HepG2 (cell line): ENCODE data around the gene ZNF548. TPM values are rescaled to one million over a fixed set of nuclear protein-coding genes. Genes with fewer than 3 reads are reported as not detected.

Source experiments
- CEBPB ChIP-seq: IDR thresholded peaks from 2 replicates; pipeline ENCODE4 v1.6.1; 2011; ENCODE audit warnings: low read depth, low read length, improper control_type of control experiment, borderline replicate concordance
- ERF ChIP-seq: IDR thresholded peaks from 2 replicates; pipeline ENCODE4 v1.6.1; 2018; ENCODE audit warnings: missing biosample characterization, missing genetic modification reagents
- GLMP ChIP-seq: sonication (generic); formaldehyde crosslinking; IDR thresholded peaks from 2 replicates; pipeline ENCODE4 v1.9.0; 2021; ENCODE audit warnings: missing genetic modification reagents, mild to moderate bottlenecking, borderline replicate concordance
- KDM5B ChIP-seq: sonication (generic); formaldehyde crosslinking; IDR thresholded peaks from 2 replicates; pipeline ENCODE4 v1.4.0; 2020; ENCODE audit warnings: missing genetic modification reagents, mild to moderate bottlenecking, borderline replicate concordance
- POGZ ChIP-seq: sonication (generic); formaldehyde crosslinking; IDR thresholded peaks from 2 replicates; pipeline ENCODE4 v1.4.0; 2020; ENCODE audit warnings: mild to moderate bottlenecking, missing genetic modification reagents
- RAD21 ChIP-seq: fragments of 450-650 bp; formaldehyde crosslinking; IDR thresholded peaks from 2 replicates; pipeline ENCODE4 v1.5.0; 2020; ENCODE audit warnings: mild to moderate bottlenecking
- SP2 ChIP-seq: sonication (generic); formaldehyde crosslinking; IDR thresholded peaks from 2 replicates; pipeline ENCODE4 v1.5.1; 2020; ENCODE audit warnings: mild to moderate bottlenecking, missing genetic modification reagents
- SYNCRIP ChIP-seq: fragments of 200-400 bp; formaldehyde crosslinking; IDR thresholded peaks from 2 replicates; pipeline ENCODE4 v1.6.1; 2018; ENCODE audit warnings: mild to moderate bottlenecking, low read depth, low read length; ENCODE audit not compliant: insufficient read depth
- UBTF ChIP-seq: sonication (generic); formaldehyde crosslinking; IDR thresholded peaks from 2 replicates; pipeline ENCODE4 v1.4.0; 2020; ENCODE audit warnings: mild to moderate bottlenecking, missing genetic modification reagents
- ZBTB37 ChIP-seq: sonication (generic); formaldehyde crosslinking; IDR thresholded peaks from 2 replicates; pipeline ENCODE4 v1.4.0; 2020; ENCODE audit warnings: mild to moderate bottlenecking, missing genetic modification reagents
- ZHX2 ChIP-seq, 2 experiments: sonication (generic) in 1 of 2; formaldehyde crosslinking in 1 of 2; IDR thresholded peaks; 2 replicates each; pipeline versions ENCODE4 v1.6.1 to v1.9.0; 2014 to 2022; ENCODE audit warnings: antibody characterized with exemption in 1 of 2, borderline replicate concordance in 1 of 2, inconsistent platforms in 1 of 2, low read depth in 1 of 2, missing genetic modification reagents in 1 of 2
- ZNF225 ChIP-seq: sonication (generic); formaldehyde crosslinking; IDR thresholded peaks from 2 replicates; pipeline ENCODE4 v1.4.0; 2020; ENCODE audit warnings: mild to moderate bottlenecking, missing genetic modification reagents
- ZNF543 ChIP-seq: sonication (generic); formaldehyde crosslinking; IDR thresholded peaks from 2 replicates; pipeline ENCODE4 v1.4.0; 2020; ENCODE audit warnings: mild to moderate bottlenecking, missing genetic modification reagents
- ZNF710 ChIP-seq: sonication (generic); formaldehyde crosslinking; IDR thresholded peaks from 2 replicates; pipeline ENCODE4 v1.5.0; 2020; ENCODE audit warnings: mild to moderate bottlenecking, missing genetic modification reagents, borderline replicate concordance
- polyA plus RNA-seq, 8 experiments: library from polyadenylated mRNA; depleted of rRNA in 3 of 8; stranded (reverse) in 7 of 8; unstranded in 1 of 8; fragments of >200 nt; fragmentation: Illumina TruSeq in 4 of 8; extraction: Trizol in 4 of 8; gene quantifications; 2 replicates each; pipeline versions ENCODE4 v1.2.1 to v1.2.3, GENCODE V29; 2011 to 2016; ENCODE audit warnings: low read depth in 4 of 8, missing spikeins in 1 of 8, mixed read lengths in 1 of 8; ENCODE audit not compliant: insufficient read depth in 1 of 8
- total RNA-seq, 5 experiments: library from RNA; depleted of rRNA; stranded (reverse); fragments of >200 nt; fragmentation: Illumina TruSeq; extraction: Trizol; gene quantifications; 2 replicates each; pipeline ENCODE4 v1.2.3, GENCODE V29; 2016; ENCODE audit warnings: low read depth in 1 of 5

The ZNF548 gene
- total and polyA plus RNA-seq, 2 of the 13 experiments (the other 11 are each of a cell fraction or from before 2014, with no cell fraction given) = 19.6 to 24.9 TPM

GRCh38 chr19:57410877-57411671 lies 21.4 kb downstream of the ZNF548 start, which contains the start of gene ZNF17 (continued):
- TF ChIP-seq GLMP (CRISPR knock-in tag) = no peak
- TF ChIP-seq ERF (CRISPR knock-in tag) = 0 out of 2 replicates have a peak, but pooled peaks have one; percentile 60
- peak; percentile 84; the same call in 1 of the 2 replicates for TF ChIP-seq ZHX2 (IDR thresholded peaks at IDR 0.05; ENCODE audit: low read depth)
- TF ChIP-seq ZHX2 (CRISPR knock-in tag; IDR thresholded peaks at IDR 0.05; ENCODE audit: borderline replicate concordance) = no peak
- peak; percentile 44; the same call in 1 of the 2 replicates for TF ChIP-seq ZNF710 (CRISPR knock-in tag)
- peak; percentile 21; the same call in 1 of the 2 replicates for TF ChIP-seq ZNF225 (CRISPR knock-in tag)
- TF ChIP-seq KDM5B = peak; percentile 64
- no peak for TF ChIP-seq SYNCRIP
- 0 out of 2 replicates have a peak, but pooled peaks have one; percentile 40 for TF ChIP-seq UBTF (CRISPR knock-in tag)
- no peak for TF ChIP-seq ZBTB37 (CRISPR knock-in tag)
- TF ChIP-seq ZNF543 (CRISPR knock-in tag) = no peak
- TF ChIP-seq SP2 (CRISPR knock-in tag) = peak; percentile 98
- no peak; the same call in 1 of the 2 replicates for TF ChIP-seq RAD21
- TF ChIP-seq POGZ = peak; percentile 59
- no peak for TF ChIP-seq CEBPB
